GM12891 (cell line): ENCODE measurements around the gene UBE2L6.

Experiments used
- PAX5 ChIP-seq: IDR thresholded peaks from 2 replicates; pipeline ENCODE4 v1.6.1; 2011; ENCODE audit warnings: low read length, moderate library complexity, mild to moderate bottlenecking; ENCODE audit not compliant: insufficient read depth, severe bottlenecking
- POLR2A ChIP-seq: IDR thresholded peaks from 2 replicates; pipeline ENCODE4 v1.6.1; 2011; ENCODE audit warnings: low read depth, low read length, control low read depth
- POLR2AphosphoS5 ChIP-seq: IDR thresholded peaks from 2 replicates; pipeline ENCODE4 v1.6.1; 2011; ENCODE audit warnings: low read depth, low read length, control low read depth
- POU2F2 ChIP-seq: IDR thresholded peaks from 2 replicates; pipeline ENCODE4 v1.6.1; 2011; ENCODE audit warnings: low read depth, mild to moderate bottlenecking, control low read depth, low read length, moderate library complexity
- SPI1 ChIP-seq: IDR thresholded peaks from 2 replicates; pipeline ENCODE4 v1.6.1; 2011; ENCODE audit warnings: low read depth, low read length, control low read depth
- TAF1 ChIP-seq: IDR thresholded peaks from 2 replicates; pipeline ENCODE4 v1.6.1; 2011; ENCODE audit warnings: low read depth, low read length, control low read depth

DNA sequence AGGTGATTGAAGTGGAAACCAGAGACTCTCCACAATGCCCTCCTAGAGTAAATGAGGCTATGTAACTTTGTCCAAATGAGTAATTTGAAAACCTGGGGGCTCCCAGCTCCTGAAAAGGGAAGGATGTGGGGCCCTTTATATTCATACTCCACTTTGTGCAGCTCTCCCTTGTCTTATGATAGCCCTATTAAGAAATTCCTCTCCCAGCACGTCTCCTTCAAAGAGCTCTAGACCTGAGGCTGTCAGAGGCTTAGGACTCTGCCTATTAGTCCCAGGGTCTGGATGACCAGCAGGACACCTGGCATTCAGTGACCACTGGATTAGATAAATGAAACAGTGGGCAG is 54.0 kb downstream of the UBE2L6 start:
- TF ChIP-seq POLR2A: no peak
- TF ChIP-seq POLR2AphosphoS5: no peak
- TF ChIP-seq SPI1: no peak
- TF ChIP-seq TAF1: no peak
- TF ChIP-seq PAX5: no peak
- TF ChIP-seq POU2F2: no peak
